WTC11 (cell line): ENCODE results near the gene CRIP2. TPM values are rescaled to one million over a fixed set of nuclear protein-coding genes. Genes with fewer than 3 reads are reported as not detected.

Experiments used
- ATAC-seq: fragments of 200-7000 bp; cut with Tn5 transposase; 2 replicates; pipeline ENCODE4 v1.10.0; 2021; ENCODE audit warnings: mild to moderate bottlenecking, moderate library complexity
- CTCF ChIA-PET: fragments of 300-600 bp; sonication (Branson Sonifier 250); formaldehyde crosslinking; loops from one replicate; lab custom pipeline; 2021; ENCODE audit warnings: antibody characterized with exemption; lab: Charles Lee
- POLR2A ChIA-PET: fragments of 350-600 bp; sonication (Branson Sonifier 250); formaldehyde crosslinking; loops from one replicate; lab custom pipeline; 2021; ENCODE audit warnings: antibody characterized with exemption; lab: Charles Lee
- DNase-seq: peaks from one replicate; pipeline ENCODE4 v3.0.0; 2021; ENCODE audit warnings: low spot score
- H3K27ac Mint-ChIP-seq: 2 replicates; pipeline ENCODE4 v1.8.0; 2021; ENCODE audit warnings: mixed read lengths
- H3K27me3 Mint-ChIP-seq: 2 replicates; pipeline ENCODE4 v1.8.0; 2021; ENCODE audit warnings: low read depth, mild to moderate bottlenecking, moderate library complexity, mixed read lengths
- H3K36me3 Mint-ChIP-seq: 2 replicates; pipeline ENCODE4 v1.8.0; 2021; ENCODE audit warnings: mixed read lengths
- H3K4me1 Mint-ChIP-seq: 2 replicates; pipeline ENCODE4 v1.8.0; 2022; ENCODE audit warnings: mixed read lengths
- H3K4me3 Mint-ChIP-seq: 2 replicates; pipeline ENCODE4 v1.8.0; 2021; ENCODE audit warnings: mild to moderate bottlenecking, moderate library complexity, mixed read lengths
- H3K9me3 Mint-ChIP-seq: 2 replicates; pipeline ENCODE4 v1.8.0; 2021; ENCODE audit warnings: mixed read lengths
- ARID4B ChIP-seq: sonication (generic); formaldehyde crosslinking; IDR thresholded peaks from 2 replicates; pipeline ENCODE4 v1.8.0; 2023; ENCODE audit warnings: missing genetic modification reagents, mild to moderate bottlenecking, borderline replicate concordance
- ATF1 ChIP-seq: sonication (generic); formaldehyde crosslinking; IDR thresholded peaks from 2 replicates; pipeline ENCODE4 v1.8.1; 2023; ENCODE audit warnings: mild to moderate bottlenecking, moderate library complexity, missing genetic modification reagents
- ATF6 ChIP-seq: sonication (generic); formaldehyde crosslinking; IDR thresholded peaks from 2 replicates; pipeline ENCODE4 v1.8.1; 2023; ENCODE audit warnings: mild to moderate bottlenecking, missing genetic modification reagents
- CDX4 ChIP-seq: fragments of 250-450 bp; sonication (Bioruptor Pico); IDR thresholded peaks from 2 replicates; pipeline ENCODE4 v1.9.0; 2021; ENCODE audit warnings: moderate library complexity, mild to moderate bottlenecking, inconsistent platforms, borderline replicate concordance
- CTCF ChIP-seq: fragments of 200-600 bp; IDR thresholded peaks from 2 replicates; pipeline ENCODE4 v1.8.0; 2022; ENCODE audit warnings: antibody characterized with exemption
- MAX ChIP-seq: sonication (generic); formaldehyde crosslinking; IDR thresholded peaks from 2 replicates; pipeline ENCODE4 v1.8.0; 2022; ENCODE audit warnings: mild to moderate bottlenecking, missing genetic modification reagents
- NR3C1 ChIP-seq: sonication (generic); formaldehyde crosslinking; conservative IDR thresholded peaks from 2 replicates; pipeline ENCODE4 v1.8.1; 2023; ENCODE audit warnings: low read depth, mild to moderate bottlenecking, missing genetic modification reagents
- OVOL2 ChIP-seq: fragments of 250-450 bp; sonication (Bioruptor Pico); IDR thresholded peaks from 2 replicates; pipeline ENCODE4 v1.9.0; 2021; ENCODE audit warnings: mild to moderate bottlenecking, borderline replicate concordance
- SMAD3 ChIP-seq: sonication (generic); formaldehyde crosslinking; IDR thresholded peaks from 2 replicates; pipeline ENCODE4 v1.8.0; 2022; ENCODE audit warnings: missing genetic modification reagents, mild to moderate bottlenecking, borderline replicate concordance
- SMAD4 ChIP-seq: sonication (generic); formaldehyde crosslinking; IDR thresholded peaks from 2 replicates; pipeline ENCODE4 v1.8.0; 2022; ENCODE audit warnings: mild to moderate bottlenecking, missing genetic modification reagents
- SP1 ChIP-seq: sonication (generic); formaldehyde crosslinking; conservative IDR thresholded peaks from 2 replicates; pipeline ENCODE4 v1.8.1; 2022; ENCODE audit warnings: missing genetic modification reagents
- USF2 ChIP-seq: sonication (generic); formaldehyde crosslinking; IDR thresholded peaks from 2 replicates; pipeline ENCODE4 v1.8.1; 2023; ENCODE audit warnings: mild to moderate bottlenecking, missing genetic modification reagents, moderate library complexity
- ZMAT4 ChIP-seq: fragments of 250-450 bp; sonication (Bioruptor Pico); IDR thresholded peaks from 2 replicates; pipeline ENCODE4 v1.9.0; 2021; ENCODE audit warnings: mild to moderate bottlenecking
- ZNF121 ChIP-seq: sonication (generic); formaldehyde crosslinking; IDR thresholded peaks from 2 replicates; pipeline ENCODE4 v1.8.0; 2023; ENCODE audit warnings: missing genetic modification reagents
- ZNF232 ChIP-seq: sonication (generic); formaldehyde crosslinking; IDR thresholded peaks from 2 replicates; pipeline ENCODE4 v1.8.0; 2022; ENCODE audit warnings: mild to moderate bottlenecking, missing genetic modification reagents
- ZNF263 ChIP-seq: sonication (generic); formaldehyde crosslinking; IDR thresholded peaks from 2 replicates; pipeline ENCODE4 v1.8.1; 2022; ENCODE audit warnings: low read depth, mild to moderate bottlenecking, moderate library complexity, missing genetic modification reagents
- ZNF423 ChIP-seq: fragments of 250-450 bp; sonication (Bioruptor Pico); IDR thresholded peaks from 2 replicates; pipeline ENCODE4 v2.1.2; 2022; ENCODE audit warnings: mild to moderate bottlenecking, moderate library complexity
- ZNF425 ChIP-seq: fragments of 250-450 bp; sonication (Bioruptor Pico); conservative IDR thresholded peaks from 2 replicates; pipeline ENCODE4 v1.9.0; 2021; ENCODE audit warnings: mild to moderate bottlenecking
- ZNF671 ChIP-seq: fragments of 250-450 bp; sonication (Bioruptor Pico); IDR thresholded peaks from 2 replicates; pipeline ENCODE4 v1.8.0; 2021; ENCODE audit warnings: mild to moderate bottlenecking
- total RNA-seq: library from RNA; stranded (reverse); gene quantifications from 3 replicates; pipeline ENCODE4 v1.2.3, GENCODE V29; 2021

Gene CRIP2
- total RNA-seq, 1 experiment from 2014 or later: 5.4 TPM

- TF ChIP-seq ARID4B (CRISPR knock-in tag) (no peak), SMAD3 (CRISPR knock-in tag) (no peak), ATF1 (CRISPR knock-in tag) (no peak), CTCF (no peak)
Measured at GRCh38 chr14:105508601-105509000, 34.0 kb downstream of the CRIP2 start (continued).

- CTCF ChIA-PET: no interaction called here
- TF ChIP-seq NR3C1 (CRISPR knock-in tag) (no peak), CDX4 (CRISPR knock-in tag) (no peak), ZNF232 (CRISPR knock-in tag) (no peak), MAX (CRISPR knock-in tag) (no peak), ATF6 (CRISPR knock-in tag) (no peak), ZNF423 (CRISPR knock-in tag) (no peak)
- H3K9me3 Mint-ChIP-seq: peaks cover 44% of the 10 kb centered on the region
- H3K4me3 Mint-ChIP-seq: no peak overlapping the region
- peaks cover 48% of the 10 kb centered on the region for H3K27me3 Mint-ChIP-seq
- H3K27ac Mint-ChIP-seq: no peak overlapping the region
- DNase-seq (no peak), ATAC-seq (no peak)
- peaks cover 9% of the 10 kb centered on the region for H3K36me3 Mint-ChIP-seq
- no peaks in the 10 kb centered on the region for H3K4me1 Mint-ChIP-seq
- POLR2A ChIA-PET: no interaction called here
Measured at GRCh38 chr14:105517096-105517495, 42.5 kb downstream of the CRIP2 start.

GRCh38 chr14:105519946-105520698 lies 45.5 kb downstream of the CRIP2 start:
- Mint-ChIP-seq H3K36me3 (peaks cover 6% of the 10 kb centered on the region), H3K9me3 (peaks cover 37% of the 10 kb centered on the region), H3K27ac (no peak overlapping the region), H3K4me3 (no peak overlapping the region), H3K4me1 (no peaks in the 10 kb centered on the region), H3K27me3 (peaks cover 69% of the 10 kb centered on the region)
- DNase-seq: no peak
- ChIA-PET POLR2A (no interaction called here), CTCF (interaction anchor here (1.1 kb wide), 1 partner anchor 8 kb away, joined by 3 read pairs; no protein-coding TSS in a partner anchor)
- TF ChIP-seq ZNF263 (CRISPR knock-in tag): no peak
- no peak for TF ChIP-seq USF2 (CRISPR knock-in tag)
- no peak for TF ChIP-seq ATF1 (CRISPR knock-in tag)
- TF ChIP-seq SP1 (CRISPR knock-in tag): no peak
- no peak for TF ChIP-seq CDX4 (CRISPR knock-in tag)
- no peak for TF ChIP-seq ZNF671 (CRISPR knock-in tag)
- TF ChIP-seq ZNF121 (CRISPR knock-in tag): no peak
- TF ChIP-seq ZNF425: no peak
- no peak for TF ChIP-seq ZMAT4 (CRISPR knock-in tag)
- TF ChIP-seq SMAD4: no peak
- no peak for TF ChIP-seq OVOL2 (CRISPR knock-in tag)
- no peak for ATAC-seq
